ENCODE data around the gene KCNAB2. TPM values are rescaled to one million over a fixed set of nuclear protein-coding genes. Genes with fewer than 3 reads are reported as not detected.
"Not testable (repeated sequence)": the region's sequence is repeated elsewhere in the genome, so short reads cannot be mapped to it uniquely, and the experiment has no call there.

KCNAB2 gene
- total RNA-seq, 4 donors from 2014 or later: 10.9 to 12.6 (median 11.7) TPM

GRCh38 chr1:6014130-6014999 is 31.3 kb upstream of the KCNAB2 start:
- H3K27ac ChIP-seq: peak overlapping the region in 1 of 4 donors; percentile 20
- no peaks in the 10 kb centered on the region for H3K9me3 ChIP-seq
- no peak for TF ChIP-seq CTCF (IDR thresholded peaks at IDR 0.05)
- TF ChIP-seq EP300 (IDR thresholded peaks at IDR 0.05): no peak
- TF ChIP-seq POLR2AphosphoS5 (IDR thresholded peaks at IDR 0.05): no peak
- no peak for TF ChIP-seq POLR2A (IDR thresholded peaks at IDR 0.05)
- peaks cover 0 to 5% of the 10 kb centered on the region in 2 donors for H3K36me3 ChIP-seq
- no peak overlapping the region for H3K4me3 ChIP-seq
- ATAC-seq: no peak
- H3K4me1 ChIP-seq: no peaks in the 10 kb centered on the region
- WGBS, 2 donors (ENCODE audit: low coverage in 1 of 2): 65 to 93% methylated on average over 5 to 9 of the region's 19 CpGs
- H3K27me3 ChIP-seq: no peaks in the 10 kb centered on the region

GRCh38 chr1:6016191-6016865 is 29.4 kb upstream of the KCNAB2 start:
- peak; percentile 14 for ATAC-seq
- no peaks in the 10 kb centered on the region for H3K4me1 ChIP-seq
- peaks cover 0 to 5% of the 10 kb centered on the region in 2 donors for H3K36me3 ChIP-seq
- 78 to 86% methylated on average over 7 to 14 of the region's 21 CpGs for WGBS, 2 donors (ENCODE audit: low coverage in 1 of 2)
- peak overlapping the region in 1 of 4 donors; percentile 47 for H3K27ac ChIP-seq
- H3K4me3 ChIP-seq: no peak overlapping the region
- TF ChIP-seq EP300 (IDR thresholded peaks at IDR 0.05) (no peak), POLR2AphosphoS5 (IDR thresholded peaks at IDR 0.05) (no peak), CTCF (IDR thresholded peaks at IDR 0.05) (no peak), POLR2A (IDR thresholded peaks at IDR 0.05) (no peak)
- no peaks in the 10 kb centered on the region for H3K9me3 ChIP-seq
- H3K27me3 ChIP-seq: no peaks in the 10 kb centered on the region

GRCh38 chr1:6017654-6018053 is 28.0 kb upstream of the KCNAB2 start:
- not testable (repeated sequence) for H3K4me1 ChIP-seq, H3K36me3 ChIP-seq, H3K4me3 ChIP-seq, H3K27me3 ChIP-seq, H3K27ac ChIP-seq, H3K9me3 ChIP-seq
- peak; percentile 52 for ATAC-seq
- WGBS, 2 donors (ENCODE audit: low coverage in 1 of 2): 68 to 84% methylated on average over 3 to 5 of the region's 7 CpGs

GRCh38 chr1:6019166-6019845 is 26.4 kb upstream of the KCNAB2 start:
- WGBS, 2 donors (ENCODE audit: low coverage in 1 of 2): 81 to 86% methylated on average over 6 to 11 of the region's 15 CpGs
- no peak overlapping the region for H3K4me3 ChIP-seq
- H3K9me3 ChIP-seq: no peaks in the 10 kb centered on the region
- no peak overlapping the region for H3K27ac ChIP-seq
- no peaks in the 10 kb centered on the region for H3K27me3 ChIP-seq
- no peaks in the 10 kb centered on the region for H3K36me3 ChIP-seq
- TF ChIP-seq POLR2AphosphoS5 (IDR thresholded peaks at IDR 0.05): no peak
- H3K4me1 ChIP-seq: no peaks in the 10 kb centered on the region
- ATAC-seq: no peak

- no peak overlapping the region for H3K27ac ChIP-seq
- no peaks in the 10 kb centered on the region for H3K36me3 ChIP-seq
Measured at GRCh38 chr1:6022193-6022592, 23.5 kb upstream of the KCNAB2 start.

More at GRCh38 chr1:6022193-6022592, 23.5 kb upstream of the KCNAB2 start:
- Histone ChIP-seq H3K4me1 (peaks cover 0 to 8% (median 0%) of the 10 kb centered on the region in 3 donors), H3K4me3 (no peak overlapping the region), H3K9me3 (no peaks in the 10 kb centered on the region), H3K27me3 (peaks cover 14% of the 10 kb centered on the region)
- TF ChIP-seq EP300 (IDR thresholded peaks at IDR 0.05): no peak
- no peak for TF ChIP-seq POLR2AphosphoS5 (IDR thresholded peaks at IDR 0.05)
- no peak for TF ChIP-seq CTCF (IDR thresholded peaks at IDR 0.05)
- TF ChIP-seq POLR2A (IDR thresholded peaks at IDR 0.05): no peak
- ATAC-seq: no peak
- WGBS, 2 donors (ENCODE audit: low coverage in 1 of 2): 79 to 91% methylated on average over 4 of the region's 4 CpGs
